Endothelial cell of umbilical vein (primary cell): ENCODE results near the gene PHLPP1. TPM values are rescaled to one million over a fixed set of nuclear protein-coding genes. Genes with fewer than 3 reads are reported as not detected.

Source experiments
- BruUV-seq: library from RNA; stranded (reverse); fragments of 400-500 nt; replicated peaks from 2 replicates; lab custom pipeline; 2021; lab: Mats Ljungman, UMichigan
- CTCF ChIA-PET: fragments of 300-600, 350-600 bp; sonication (Branson Sonifier 250); formaldehyde crosslinking; loops from one replicate; lab custom pipeline; 2021; ENCODE audit warnings: antibody characterized with exemption, inconsistent platforms; lab: Charles Lee
- POLR2A ChIA-PET: fragments of 300-600, 350-600 bp; sonication (Branson Sonifier 250); formaldehyde crosslinking; loops from one replicate; lab custom pipeline; 2021; ENCODE audit warnings: antibody characterized with exemption, inconsistent platforms; lab: Charles Lee
- DNase-seq: peaks from one replicate; pipeline ENCODE4 v3.0.0-alpha.2; 2011; ENCODE audit warnings: low read depth, low spot score
- FAIRE-seq: peaks from 2 replicates; lab custom pipeline; 2011; peaks lifted over from hg19 to GRCh38; lab: Jason Lieb, UNC
- H2AFZ ChIP-seq: 2 replicates; pipeline ENCODE4 v1.6.0; 2012; ENCODE audit warnings: low read depth, low read length, control low read depth, inconsistent platforms
- H3K27ac ChIP-seq: 2 replicates; pipeline ENCODE4 v1.5.1; 2011; ENCODE audit warnings: low read depth, mild to moderate bottlenecking, control low read depth, low read length, moderate library complexity; ENCODE audit not compliant: insufficient read depth
- H3K27me3 ChIP-seq, 2 experiments: 2 replicates each; pipeline versions ENCODE4 v1.6.0 to v1.6.1; 2011; ENCODE audit warnings: low read length in 2 of 2, mixed read lengths in 1 of 2; ENCODE audit not compliant: control insufficient read depth in 2 of 2, insufficient read depth in 2 of 2
- H3K36me3 ChIP-seq, 2 experiments: 2 replicates in 1 of 2; 3 replicates in 1 of 2; pipeline ENCODE4 v1.5.1; 2011; ENCODE audit warnings: low read length in 2 of 2, mild to moderate bottlenecking in 1 of 2, moderate library complexity in 1 of 2; ENCODE audit not compliant: control insufficient read depth in 2 of 2, insufficient read depth in 2 of 2; ENCODE audit errors: extremely low read depth in 1 of 2
- H3K4me1 ChIP-seq: 3 replicates; pipeline ENCODE4 v1.5.1; 2011; ENCODE audit warnings: mild to moderate bottlenecking, low read length; ENCODE audit not compliant: control insufficient read depth, insufficient read depth; ENCODE audit errors: extremely low read depth
- H3K4me2 ChIP-seq: 2 replicates; pipeline ENCODE4 v1.6.1; 2011; ENCODE audit warnings: low read length, control low read depth, mixed read lengths; ENCODE audit not compliant: insufficient read depth
- H3K4me3 ChIP-seq, 3 experiments: fragments of 200-600 bp in 1 of 3; sonication (generic), shearing (Covaris generic) in 1 of 3; replicated peaks in 1 of 3; 2 replicates each; pipeline ENCODE4 v1.5.1; 2011 to 2016; ENCODE audit warnings: control low read depth in 3 of 3, low read length in 3 of 3, mild to moderate bottlenecking in 2 of 3, inconsistent platforms in 1 of 3, low read depth in 1 of 3, moderate library complexity in 1 of 3; ENCODE audit not compliant: insufficient read depth in 1 of 3
- H3K79me2 ChIP-seq: 2 replicates; pipeline ENCODE4 v1.6.0; 2012; ENCODE audit warnings: low read length, inconsistent platforms; ENCODE audit not compliant: control insufficient read depth, insufficient read depth
- H3K9ac ChIP-seq: replicated peaks from 2 replicates; pipeline ENCODE3; 2011; ENCODE audit warnings: low read length, control low read depth; ENCODE audit not compliant: insufficient read depth; ENCODE audit errors: extremely low read depth
- H3K9me1 ChIP-seq: replicated peaks from 3 replicates; pipeline ENCODE4 v1.6.0; 2011; ENCODE audit warnings: mild to moderate bottlenecking, low read length; ENCODE audit not compliant: control insufficient read depth, insufficient read depth; ENCODE audit errors: extremely low read depth
- H3K9me3 ChIP-seq: replicated peaks from 2 replicates; pipeline ENCODE4 v1.5.1; 2012; ENCODE audit warnings: low read length, inconsistent platforms; ENCODE audit not compliant: control insufficient read depth, insufficient read depth
- H4K20me1 ChIP-seq: replicated peaks from 2 replicates; pipeline ENCODE3; 2011; ENCODE audit warnings: mild to moderate bottlenecking, low read length; ENCODE audit not compliant: control insufficient read depth, insufficient read depth; ENCODE audit errors: extremely low read depth
- EZH2 ChIP-seq: IDR thresholded peaks from 2 replicates; pipeline ENCODE4 v1.6.1; 2012; ENCODE audit warnings: borderline replicate concordance, low read depth, mild to moderate bottlenecking, moderate library complexity, low read length, inconsistent platforms; ENCODE audit not compliant: severe bottlenecking
- FOS ChIP-seq: IDR thresholded peaks from 2 replicates; pipeline ENCODE4 v1.6.1; 2011; ENCODE audit warnings: mild to moderate bottlenecking, low read length, moderate library complexity, borderline replicate concordance; ENCODE audit not compliant: insufficient read depth
- GATA2 ChIP-seq: IDR thresholded peaks from 2 replicates; pipeline ENCODE4 v1.7.0; 2011; ENCODE audit warnings: low read depth, mild to moderate bottlenecking, moderate library complexity, mixed read lengths, low read length; ENCODE audit not compliant: insufficient read length, insufficient read depth
- JUN ChIP-seq: IDR thresholded peaks from 2 replicates; pipeline ENCODE4 v1.6.1; 2011; ENCODE audit warnings: borderline replicate concordance, low read depth; ENCODE audit not compliant: insufficient read length, insufficient read depth
- MYC ChIP-seq: IDR thresholded peaks from one replicate; pipeline ENCODE4 v1.6.1; 2011; ENCODE audit warnings: mild to moderate bottlenecking, low read depth, low read length
- POLR2A ChIP-seq: IDR thresholded peaks from 2 replicates; pipeline ENCODE4 v1.6.1; 2012; ENCODE audit warnings: low read depth, mild to moderate bottlenecking, control low read depth, low read length
- POLR2AphosphoS5 ChIP-seq: IDR thresholded peaks from 2 replicates; pipeline ENCODE4 v1.6.1; 2012; ENCODE audit warnings: low read depth, mild to moderate bottlenecking, control low read depth, low read length, moderate library complexity; ENCODE audit not compliant: insufficient read depth
- dilution Hi-C: fragments of 300-500 bp; cut with MboI; formaldehyde crosslinking; loops from one replicate; pipeline ENCODE4 v1.15.0; 2019; ENCODE audit warnings: low sequenced_read_pairs; ENCODE audit not compliant: extremely low pct_ligation_motif_present
- intact Hi-C: fragments of 100-400 bp; cut with micrococcal nuclease; formaldehyde crosslinking; loops from one replicate; pipeline ENCODE4 v1.10.0; 2022
- polyA plus RNA-seq, 4 experiments: library from polyadenylated mRNA; depleted of rRNA in 3 of 4; stranded (reverse) in 3 of 4; unstranded in 1 of 4; fragments of >200 nt; gene quantifications; 2 replicates each; pipeline versions ENCODE4 v1.2.1 to v1.2.3, GENCODE V29; 2011 to 2012; ENCODE audit warnings: missing spikeins in 1 of 4
- total RNA-seq: library from RNA; stranded (reverse); gene quantifications from 2 replicates; pipeline ENCODE4 v1.2.3, GENCODE V29; 2021
- TF ChIP-seq, protein P1 (sequence below): IDR thresholded peaks from 2 replicates; pipeline ENCODE4 v1.6.1; 2011; ENCODE audit not compliant: insufficient read depth, insufficient read length
- TF ChIP-seq, protein P2 (sequence below), 2 donors: IDR thresholded peaks; 1 replicate in 1 of 2; 2 replicates in 1 of 2; pipeline ENCODE4 v1.5.1; 2011; ENCODE audit warnings: low read length in 2 of 2, mild to moderate bottlenecking in 2 of 2, moderate library complexity in 2 of 2, control low read depth in 1 of 2, inconsistent platforms in 1 of 2, low read depth in 1 of 2; ENCODE audit not compliant: insufficient read depth in 1 of 2; ENCODE audit errors: extremely low read depth in 1 of 2

Gene PHLPP1
- total and polyA plus RNA-seq, 2 donors (not counting 3 experiments of a cell fraction or from before 2014, with no cell fraction given): 4.0 to 10.8 TPM

- H3K36me3 ChIP-seq: no peaks in the 10 kb centered on the region
- intact Hi-C loops (no loop called here), dilution Hi-C loops (no loop called here)
- no peaks in the 10 kb centered on the region for H4K20me1 ChIP-seq
- no peaks in the 10 kb centered on the region for H3K79me2 ChIP-seq
- BruUV-seq: no TSS peak
- no peak overlapping the region for H3K4me2 ChIP-seq
- TF ChIP-seq, protein P1, sequence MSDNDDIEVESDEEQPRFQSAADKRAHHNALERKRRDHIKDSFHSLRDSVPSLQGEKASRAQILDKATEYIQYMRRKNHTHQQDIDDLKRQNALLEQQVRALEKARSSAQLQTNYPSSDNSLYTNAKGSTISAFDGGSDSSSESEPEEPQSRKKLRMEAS: no peak
- TF ChIP-seq, protein P2, sequence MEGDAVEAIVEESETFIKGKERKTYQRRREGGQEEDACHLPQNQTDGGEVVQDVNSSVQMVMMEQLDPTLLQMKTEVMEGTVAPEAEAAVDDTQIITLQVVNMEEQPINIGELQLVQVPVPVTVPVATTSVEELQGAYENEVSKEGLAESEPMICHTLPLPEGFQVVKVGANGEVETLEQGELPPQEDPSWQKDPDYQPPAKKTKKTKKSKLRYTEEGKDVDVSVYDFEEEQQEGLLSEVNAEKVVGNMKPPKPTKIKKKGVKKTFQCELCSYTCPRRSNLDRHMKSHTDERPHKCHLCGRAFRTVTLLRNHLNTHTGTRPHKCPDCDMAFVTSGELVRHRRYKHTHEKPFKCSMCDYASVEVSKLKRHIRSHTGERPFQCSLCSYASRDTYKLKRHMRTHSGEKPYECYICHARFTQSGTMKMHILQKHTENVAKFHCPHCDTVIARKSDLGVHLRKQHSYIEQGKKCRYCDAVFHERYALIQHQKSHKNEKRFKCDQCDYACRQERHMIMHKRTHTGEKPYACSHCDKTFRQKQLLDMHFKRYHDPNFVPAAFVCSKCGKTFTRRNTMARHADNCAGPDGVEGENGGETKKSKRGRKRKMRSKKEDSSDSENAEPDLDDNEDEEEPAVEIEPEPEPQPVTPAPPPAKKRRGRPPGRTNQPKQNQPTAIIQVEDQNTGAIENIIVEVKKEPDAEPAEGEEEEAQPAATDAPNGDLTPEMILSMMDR (IDR thresholded peaks at IDR 0.05; ENCODE audit: extremely low read depth in 1 of 2, insufficient read depth in 1 of 2, low read depth in 1 of 2, low read length in 2 of 2): no peak
- TF ChIP-seq JUN (no peak), EZH2 (no peak), MYC (no peak), POLR2AphosphoS5 (no peak), POLR2A (no peak), GATA2 (no peak), FOS (no peak)
- no peak for DNase-seq
- no peaks in the 10 kb centered on the region for H3K27me3 ChIP-seq
- no peak overlapping the region for H3K27ac ChIP-seq
- no peak overlapping the region for H3K9ac ChIP-seq
- CTCF ChIA-PET: no interaction called here
- no peak for FAIRE-seq
- no peak overlapping the region for H3K4me3 ChIP-seq
- H3K4me1 ChIP-seq: peaks cover 10% of the 10 kb centered on the region
- POLR2A ChIA-PET: no interaction called here
- H3K9me3 ChIP-seq: no peaks in the 10 kb centered on the region
- H3K9me1 ChIP-seq: no peaks in the 10 kb centered on the region
- no peak overlapping the region for H2AFZ ChIP-seq
Measured at GRCh38 chr18:63001861-63002260, 286.5 kb downstream of the PHLPP1 start.
